NCI-H2029 treated with DMSO at 0.1 percent for 48 hours (cell line): ENCODE measurements around the gene ITPKC.

Experiments
- DNase-seq: peaks from one replicate; lab custom pipeline; 2025; lab: John Stamatoyannopoulos, UW

Gene ITPKC

DNA sequence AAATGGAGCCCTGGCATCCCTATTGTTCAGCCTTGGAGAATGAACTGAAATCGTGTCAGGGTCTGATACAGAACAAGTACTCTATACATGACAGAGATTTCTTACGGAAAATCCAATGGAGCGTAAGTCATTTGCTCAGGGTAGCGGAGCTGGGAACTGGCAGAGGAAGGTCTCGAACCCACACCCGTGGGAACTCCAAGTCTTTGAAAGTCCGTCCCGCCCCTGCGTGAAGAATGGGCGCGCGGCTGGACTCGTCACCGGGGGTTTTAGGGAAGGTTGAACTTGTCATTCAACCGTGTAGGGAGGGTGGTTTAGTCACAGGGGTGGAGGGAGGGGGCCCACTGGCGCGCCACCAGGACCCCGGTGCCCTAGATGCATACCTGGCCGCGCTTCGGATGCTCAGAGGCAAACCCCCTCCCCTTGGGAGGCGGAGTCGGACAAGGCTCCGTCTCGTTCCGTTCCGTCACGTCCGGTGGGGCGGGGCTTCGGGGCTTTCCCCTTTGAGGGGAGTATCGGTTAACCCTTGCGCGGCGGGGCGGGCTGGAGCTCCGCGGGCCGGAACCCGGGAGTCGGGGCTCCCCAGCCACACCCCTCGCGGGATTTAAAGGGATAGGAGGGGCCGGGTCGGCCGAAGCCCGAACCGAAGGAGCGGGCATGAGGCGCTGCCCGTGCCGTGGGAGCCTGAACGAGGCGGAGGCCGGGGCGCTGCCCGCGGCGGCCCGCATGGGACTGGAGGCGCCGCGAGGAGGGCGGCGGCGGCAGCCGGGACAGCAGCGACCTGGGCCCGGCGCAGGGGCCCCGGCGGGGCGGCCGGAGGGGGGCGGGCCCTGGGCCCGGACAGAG is at the start of gene ITPKC, which contains the start of gene COQ8B:
Gene ITPKC (plus strand): TSS at position 631 of the 843 bp plus-strand sequence. CDS start 24 bp downstream, at position 655.
Gene COQ8B (minus strand): TSS at position 405 of the 843 bp plus-strand sequence. CDS start 2,254 bp downstream, outside the sequence.
- DNase-seq, result peak; percentile 81

DNA sequence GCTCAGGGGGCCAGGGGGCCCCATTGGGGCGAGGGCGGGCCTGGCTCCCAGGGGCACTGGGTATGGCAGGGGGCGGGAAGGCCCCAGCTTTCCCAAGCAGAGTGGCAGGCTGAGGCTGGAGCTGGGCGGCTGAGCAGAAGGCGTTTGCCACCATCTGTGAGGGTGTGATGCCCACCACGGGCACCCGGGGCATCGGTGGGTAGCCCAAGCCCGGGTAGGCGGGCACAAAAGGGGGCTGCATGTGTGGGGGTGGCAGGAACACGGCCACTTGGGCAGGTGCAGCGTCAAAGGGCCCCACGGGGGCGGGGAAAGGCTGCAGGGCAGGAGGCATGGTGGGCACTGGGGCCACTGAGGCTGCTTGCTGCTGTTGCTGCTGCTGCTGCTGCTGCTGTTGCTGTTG is 49.3 kb upstream of the ITPKC start:
- no peak for DNase-seq

DNA sequence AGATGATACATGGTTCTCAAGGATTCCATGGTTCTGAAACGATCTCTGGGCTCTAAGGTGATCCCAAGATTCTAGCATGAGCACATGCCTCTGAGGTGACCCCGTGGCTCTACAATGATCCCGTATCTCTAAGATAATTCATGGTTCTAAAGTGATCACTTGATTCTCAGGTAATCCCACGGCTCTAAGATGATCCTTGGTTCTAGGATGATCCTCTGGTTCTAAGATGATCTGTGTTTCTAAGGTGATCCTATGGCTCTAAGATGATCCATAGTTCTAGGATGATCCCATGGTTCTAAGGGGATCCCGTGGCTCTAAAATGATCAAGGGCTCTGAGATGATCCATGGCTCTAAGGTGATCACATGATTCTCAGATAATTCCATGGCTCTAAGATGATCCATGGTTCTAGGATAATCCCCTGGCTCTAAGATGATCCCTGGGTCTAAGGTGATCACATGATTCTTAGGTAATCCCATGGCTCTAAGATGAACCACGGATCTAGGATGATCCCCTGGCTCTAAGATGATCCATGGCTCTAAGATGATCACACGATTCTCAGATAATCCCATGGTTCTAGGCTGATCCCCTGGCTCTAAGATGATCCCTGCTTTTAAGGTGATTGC is 47.8 kb upstream of the ITPKC start:
- DNase-seq, result no peak

GRCh38 chr19:40671404-40671803 is 45.5 kb upstream of the ITPKC start:
- no peak for DNase-seq

DNA sequence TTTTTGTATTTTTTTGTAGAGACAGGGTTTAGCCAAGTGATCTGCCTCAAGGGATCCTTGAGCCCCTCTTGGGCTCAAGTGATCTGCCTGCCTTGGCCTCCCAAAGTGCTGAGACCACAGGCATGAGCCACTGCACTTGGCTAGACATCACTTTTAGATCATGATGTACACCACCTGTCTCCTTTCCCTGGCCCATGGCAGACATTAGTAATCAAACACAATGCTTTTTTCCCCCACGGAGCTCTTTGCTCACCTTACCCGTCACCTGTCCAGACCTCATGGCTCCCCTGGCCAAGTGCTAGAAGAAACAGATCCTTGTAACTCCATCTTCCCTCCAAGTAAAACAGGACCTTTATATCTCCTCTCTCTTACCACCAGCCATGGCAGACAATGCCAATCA is 44.9 kb upstream of the ITPKC start:
- no peak for DNase-seq

GRCh38 chr19:40672573-40673299 is 44.2 kb upstream of the ITPKC start:
- no peak for DNase-seq

- no peak for DNase-seq
These were observed 43.5 kb upstream of the ITPKC start for GRCh38 chr19:40673397-40673796.

DNA sequence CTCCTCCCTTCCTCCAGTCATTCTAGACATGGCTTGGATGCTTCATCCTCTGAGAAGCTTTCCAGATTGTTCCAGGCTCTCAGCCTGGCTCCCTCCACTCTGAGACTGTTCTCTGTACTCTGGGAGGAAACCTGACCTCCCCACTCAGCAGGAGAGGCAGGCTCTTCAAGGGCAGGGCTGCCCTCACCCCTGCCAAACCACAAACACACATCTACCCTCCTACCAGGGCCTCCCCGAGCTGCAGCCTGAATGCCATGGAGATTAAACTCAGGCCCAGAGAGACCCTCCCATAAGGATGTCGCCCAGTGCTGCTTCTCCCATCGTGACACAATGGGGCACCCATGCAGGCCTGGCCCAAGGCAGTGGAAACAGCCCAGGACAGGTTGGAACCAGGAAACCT is 42.6 kb upstream of the ITPKC start:
- peak; percentile 80 for DNase-seq

DNA sequence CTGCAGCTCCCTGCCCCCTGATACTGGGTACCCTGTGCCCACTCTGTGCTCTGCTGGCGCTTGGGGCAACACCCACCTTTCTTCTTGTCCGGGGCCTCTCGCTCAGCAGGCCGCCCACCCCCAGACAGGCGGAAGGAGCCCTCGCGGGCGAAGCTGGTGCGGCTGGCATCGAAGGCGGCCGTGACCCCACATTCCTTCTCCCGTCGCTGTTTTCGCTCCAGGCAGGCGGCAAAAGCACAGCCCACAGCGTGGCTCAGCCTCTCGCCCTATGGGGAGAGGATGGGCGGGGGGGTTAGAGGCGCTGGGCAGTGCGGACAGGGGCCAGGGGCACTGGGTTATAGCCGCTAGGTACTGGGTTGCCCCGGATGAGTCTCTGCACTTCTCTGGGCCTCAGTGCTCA is 39.8 kb upstream of the ITPKC start:
- DNase-seq, result no peak

DNA sequence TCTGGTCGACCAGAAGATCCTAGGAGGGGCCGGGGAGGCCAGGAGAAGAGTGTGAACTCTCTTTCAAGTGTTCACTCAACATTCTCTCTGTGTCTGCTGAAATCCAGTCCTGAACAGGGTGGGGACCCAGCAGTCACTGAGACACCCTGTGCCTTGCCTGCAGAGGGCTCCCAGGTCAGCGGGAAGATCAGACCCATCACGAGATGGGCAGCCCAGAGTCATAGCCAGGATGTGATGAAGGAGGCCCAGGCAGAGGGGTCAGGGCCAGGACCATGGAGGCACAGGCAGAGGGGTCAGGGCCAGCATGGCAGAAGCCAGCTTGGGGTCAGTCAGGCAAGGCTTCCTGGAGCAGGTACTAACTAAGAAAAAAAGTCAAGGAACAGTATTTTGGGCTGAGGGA is 35.9 kb upstream of the ITPKC start:
- no peak for DNase-seq

DNA sequence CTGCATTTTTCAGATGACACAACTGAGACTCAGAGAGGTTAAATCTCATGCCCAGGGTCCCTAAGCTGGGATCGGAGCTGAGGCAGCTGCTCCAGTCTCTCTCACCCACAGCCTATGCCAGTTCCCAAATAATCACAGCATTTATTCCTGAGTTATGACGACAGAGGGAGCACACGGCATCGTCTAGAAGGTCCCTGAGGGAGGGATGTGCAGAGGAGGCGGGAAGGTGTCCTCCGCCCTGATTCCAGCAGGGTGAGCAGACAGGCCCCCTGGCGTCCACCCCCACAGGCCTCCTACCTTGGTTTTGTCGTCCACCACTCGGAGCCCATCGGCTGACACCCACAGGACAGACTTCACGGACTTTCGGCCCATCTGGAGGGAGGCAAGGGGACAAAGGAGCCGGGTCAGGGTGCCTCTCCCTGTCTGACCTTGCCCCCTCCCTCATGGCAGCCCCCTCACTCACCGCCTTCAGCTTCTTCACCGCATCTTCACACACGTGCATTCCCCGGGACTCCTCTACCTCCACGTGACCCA is 34.4 kb upstream of the ITPKC start:
- no peak for DNase-seq

GRCh38 chr19:40683437-40683836 is 33.5 kb upstream of the ITPKC start:
- no peak for DNase-seq

DNA sequence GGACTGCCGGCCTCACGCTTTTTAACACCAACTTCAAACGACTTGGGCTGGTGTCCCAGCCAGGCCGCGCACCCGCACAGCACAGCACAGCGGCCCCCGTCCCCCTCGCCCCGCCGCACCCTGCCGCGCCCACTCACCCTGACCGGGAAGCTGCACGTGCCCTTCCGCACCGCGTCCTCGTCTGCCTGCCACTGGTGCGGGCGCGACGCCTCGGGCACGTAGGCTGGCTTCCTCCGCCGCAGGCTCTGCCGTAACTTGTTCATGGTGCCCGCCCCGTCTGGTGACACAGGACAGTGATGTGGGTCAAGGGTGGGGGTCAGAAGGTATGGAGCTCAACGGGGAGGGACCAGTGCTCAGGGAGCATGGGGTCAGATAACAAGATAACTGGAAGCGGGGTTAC is 32.6 kb upstream of the ITPKC start:
- DNase-seq, result no peak

- no peak for DNase-seq
These were observed 31.8 kb upstream of the ITPKC start for GRCh38 chr19:40685016-40685526.

DNA sequence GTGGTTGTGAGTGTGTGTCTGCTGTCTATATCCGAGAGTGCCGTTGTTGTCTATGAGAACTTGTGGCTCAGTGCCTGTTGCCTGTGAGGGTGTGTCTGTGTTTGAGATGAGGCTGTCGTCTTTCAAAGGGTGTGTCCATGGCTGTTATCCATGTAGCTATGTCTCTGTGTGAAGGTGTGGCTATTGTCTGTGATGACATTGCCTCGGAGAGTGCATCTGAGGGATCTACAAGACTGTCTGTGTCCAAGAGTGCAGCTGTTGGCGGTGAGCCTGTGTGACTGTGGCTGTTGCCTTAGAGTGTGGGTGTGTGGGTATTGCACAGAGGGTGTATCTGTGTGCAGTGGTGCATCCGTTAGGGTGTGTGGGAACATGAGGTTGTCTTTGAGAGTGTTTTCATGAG is 31.3 kb upstream of the ITPKC start:
- DNase-seq, result no peak

GRCh38 chr19:40686882-40687524 is 29.9 kb upstream of the ITPKC start:
- DNase-seq, result no peak

DNA sequence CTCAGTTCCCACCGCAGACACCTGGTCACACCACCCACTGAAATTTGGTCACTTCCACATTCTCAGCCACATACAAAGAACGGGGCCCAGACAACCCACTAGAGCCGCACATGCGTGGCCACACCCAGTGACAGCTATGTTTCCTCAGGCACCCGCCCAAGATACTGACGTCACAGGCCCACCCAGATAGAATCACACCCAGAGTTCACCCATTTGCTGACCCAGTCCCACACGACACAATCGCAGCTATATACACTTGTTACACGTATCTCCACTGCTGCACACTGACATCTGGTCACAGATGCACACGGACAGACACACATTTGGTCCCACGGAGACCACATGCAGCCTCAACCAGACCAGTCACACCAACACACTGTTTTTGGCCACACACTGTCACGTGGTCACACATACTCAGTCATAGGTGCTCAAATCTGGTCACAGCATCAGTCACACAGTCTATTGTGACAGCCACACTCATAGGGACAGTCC is 29.3 kb upstream of the ITPKC start:
- no peak for DNase-seq

- DNase-seq, result no peak
These were observed 28.6 kb upstream of the ITPKC start for GRCh38 chr19:40688309-40688708.

DNA sequence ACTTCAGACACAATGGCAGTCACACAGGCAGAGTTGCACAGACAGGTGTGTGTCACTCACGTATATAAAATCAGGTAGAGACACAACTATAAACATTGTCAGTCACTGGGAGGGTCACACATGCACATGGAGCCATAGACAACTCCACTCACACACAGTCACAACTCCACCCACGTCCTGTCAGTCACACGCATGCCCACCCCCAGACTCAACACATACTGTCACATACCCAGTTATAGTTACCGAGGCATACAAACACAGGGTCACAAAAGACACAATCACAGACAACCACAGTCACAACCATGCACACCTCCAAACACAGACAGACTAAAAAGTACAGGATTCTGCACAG is 27.9 kb upstream of the ITPKC start:
- DNase-seq, result no peak

GRCh38 chr19:40689339-40690049 is 27.4 kb upstream of the ITPKC start:
- DNase-seq, result no peak

DNA sequence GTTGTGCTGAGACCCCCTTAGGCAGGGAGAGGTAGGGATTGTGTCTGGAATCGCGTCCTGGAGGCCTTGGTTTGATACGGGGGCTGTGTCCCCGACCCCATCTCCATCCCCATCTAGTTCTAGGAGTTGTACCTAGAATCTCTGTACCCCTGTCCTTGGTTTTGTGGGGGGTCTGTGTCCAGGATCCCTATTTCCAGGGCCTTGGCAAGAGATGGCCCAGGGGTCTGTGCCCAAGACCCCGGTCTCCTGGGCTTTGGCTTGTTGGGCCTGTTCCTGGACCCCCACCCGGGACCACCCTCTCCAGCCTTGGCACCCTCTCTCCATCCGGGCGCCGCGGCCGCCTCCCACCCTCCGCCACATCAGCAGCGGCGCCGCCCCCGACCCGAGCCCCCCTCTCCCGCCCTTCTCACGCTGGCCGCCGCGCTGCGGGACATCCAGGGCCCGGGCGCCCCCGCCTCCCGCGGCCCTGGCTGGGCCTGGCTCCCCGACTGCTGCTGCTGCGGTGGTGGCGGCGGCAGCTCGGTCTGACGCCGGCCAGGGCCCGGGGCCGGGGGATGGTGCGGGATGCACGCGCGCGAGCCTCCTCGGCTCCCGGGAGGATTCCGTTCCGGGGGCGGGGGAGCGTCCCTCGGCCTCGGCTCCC is 26.7 kb upstream of the ITPKC start, which contains the start of gene NUMBL:
Gene NUMBL (minus strand): TSS at position 602 of the 643 bp plus-strand sequence. CDS start 168 bp downstream, at position 434.
- no peak for DNase-seq
